Breast epithelium (tissue), 3 donors: Measurements from ENCODE around the gene MAML3.

Source experiments
- POLR2A ChIP-seq: fragments of 450-650 bp; IDR thresholded peaks from one replicate; pipeline ENCODE4 v1.6.1; 2016; ENCODE audit warnings: antibody characterized with exemption, mild to moderate bottlenecking, moderate library complexity
- POLR2AphosphoS5 ChIP-seq, 3 donors: sonication (generic); formaldehyde crosslinking; IDR thresholded peaks; one replicate each; pipeline ENCODE4 v1.6.1; 2017; ENCODE audit warnings: antibody characterized with exemption in 3 of 3
- TF ChIP-seq, protein P1 (sequence below), 3 donors: fragments of 450-650 bp; IDR thresholded peaks; one replicate each; pipeline ENCODE4 v1.5.1; 2016 to 2017; ENCODE audit warnings: antibody characterized with exemption in 3 of 3, mild to moderate bottlenecking in 3 of 3, moderate library complexity in 3 of 3

DNA sequence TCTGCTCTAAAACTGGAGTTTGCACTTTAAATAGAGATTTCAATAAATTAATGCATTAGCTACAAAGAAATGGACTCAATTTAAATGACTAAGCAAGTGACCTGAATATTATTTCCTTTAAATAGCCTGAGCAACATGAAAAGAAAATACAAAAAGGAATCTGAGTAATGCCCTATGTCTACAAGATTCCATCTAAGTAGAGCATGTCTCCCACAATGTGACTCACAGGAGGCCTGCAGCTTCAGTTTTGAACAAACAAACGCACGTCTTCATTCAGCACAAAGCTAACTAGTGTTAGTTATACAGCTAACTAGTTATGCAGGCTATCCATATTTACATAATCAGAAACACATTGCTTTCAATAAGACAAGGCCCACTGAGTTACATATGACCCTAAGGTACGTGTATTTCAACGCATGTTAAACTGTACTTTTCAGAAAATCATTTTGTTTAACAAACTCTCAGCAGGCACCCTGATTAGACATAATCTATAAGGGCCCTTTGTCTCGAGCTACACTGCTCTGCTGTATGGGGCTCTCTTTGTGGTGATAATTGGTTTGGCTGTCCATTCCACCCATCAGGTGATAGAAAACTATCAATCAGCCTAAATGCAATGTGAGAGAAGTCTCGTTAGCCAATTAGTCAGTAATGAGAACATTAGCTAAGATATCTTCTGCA lies 116.5 kb downstream of the MAML3 start:
- TF ChIP-seq, protein P1, sequence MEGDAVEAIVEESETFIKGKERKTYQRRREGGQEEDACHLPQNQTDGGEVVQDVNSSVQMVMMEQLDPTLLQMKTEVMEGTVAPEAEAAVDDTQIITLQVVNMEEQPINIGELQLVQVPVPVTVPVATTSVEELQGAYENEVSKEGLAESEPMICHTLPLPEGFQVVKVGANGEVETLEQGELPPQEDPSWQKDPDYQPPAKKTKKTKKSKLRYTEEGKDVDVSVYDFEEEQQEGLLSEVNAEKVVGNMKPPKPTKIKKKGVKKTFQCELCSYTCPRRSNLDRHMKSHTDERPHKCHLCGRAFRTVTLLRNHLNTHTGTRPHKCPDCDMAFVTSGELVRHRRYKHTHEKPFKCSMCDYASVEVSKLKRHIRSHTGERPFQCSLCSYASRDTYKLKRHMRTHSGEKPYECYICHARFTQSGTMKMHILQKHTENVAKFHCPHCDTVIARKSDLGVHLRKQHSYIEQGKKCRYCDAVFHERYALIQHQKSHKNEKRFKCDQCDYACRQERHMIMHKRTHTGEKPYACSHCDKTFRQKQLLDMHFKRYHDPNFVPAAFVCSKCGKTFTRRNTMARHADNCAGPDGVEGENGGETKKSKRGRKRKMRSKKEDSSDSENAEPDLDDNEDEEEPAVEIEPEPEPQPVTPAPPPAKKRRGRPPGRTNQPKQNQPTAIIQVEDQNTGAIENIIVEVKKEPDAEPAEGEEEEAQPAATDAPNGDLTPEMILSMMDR (IDR thresholded peaks at IDR 0.05), result no peak
- no peak for TF ChIP-seq POLR2AphosphoS5 (IDR thresholded peaks at IDR 0.05)
- TF ChIP-seq POLR2A, result no peak
